ENCODE results near the gene TOP1. TPM values are rescaled to one million over a fixed set of nuclear protein-coding genes. Genes with fewer than 3 reads are reported as not detected.

TOP1 gene
- total and polyA plus RNA-seq, 2 donors from 2014 or later: 23.4 to 49.9 TPM

DNA sequence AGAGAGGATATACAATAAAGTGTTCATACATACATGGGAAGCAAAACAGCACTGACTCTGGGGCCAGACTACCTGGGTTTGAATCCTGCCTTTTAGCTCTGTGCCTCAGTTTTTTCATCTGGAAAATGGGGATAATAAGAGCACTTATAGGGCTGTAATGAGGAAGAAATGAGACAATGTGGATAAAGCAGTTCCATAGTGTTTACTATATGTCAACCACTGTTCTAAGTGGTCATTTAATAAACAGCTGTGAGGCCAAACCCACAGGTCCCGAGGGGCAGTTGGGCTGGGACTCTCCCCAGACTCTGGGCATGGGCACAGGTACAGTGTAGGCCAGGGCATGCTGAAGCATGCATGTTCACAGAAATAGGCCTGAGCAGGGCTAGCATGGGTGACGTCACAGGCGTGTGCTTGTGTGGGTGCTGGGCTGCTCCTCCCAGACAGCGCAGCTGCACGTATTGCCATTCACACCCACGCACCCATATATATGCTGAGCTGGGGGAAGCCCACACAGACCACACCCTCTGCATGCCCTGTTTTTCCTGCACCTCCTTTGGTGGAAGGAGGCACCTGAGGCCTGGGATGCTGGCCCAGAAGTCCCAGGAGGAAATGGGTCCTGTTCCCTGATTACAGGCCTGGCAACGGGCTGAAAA, 105.2 kb downstream of the TOP1 start:
- no peak for TF ChIP-seq CTCF (IDR thresholded peaks at IDR 0.05; ENCODE audit: borderline replicate concordance, extremely low read depth, insufficient read depth)
- no peak overlapping the region for H3K27ac ChIP-seq (ENCODE audit: low read depth in 2 of 2, low read length in 2 of 2)

GRCh38 chr20:41134362-41135186, 106.0 kb downstream of the TOP1 start:
- Histone ChIP-seq H3K27me3 (ENCODE audit: control insufficient read depth, insufficient read depth, low read length) (no peaks in the 10 kb centered on the region), H3K9me3 (ENCODE audit: control insufficient read depth in 2 of 3, insufficient read depth in 1 of 3, low read length in 3 of 3) (no peaks in the 10 kb centered on the region), H3K27ac (ENCODE audit: low read depth in 2 of 2, low read length in 2 of 2) (no peak overlapping the region), H3K36me3 (ENCODE audit: control insufficient read depth in 2 of 3, insufficient read depth in 3 of 3, low read length in 3 of 3) (no peaks in the 10 kb centered on the region), H3K4me3 (ENCODE audit: low read length in 3 of 3) (no peak overlapping the region), H3K4me1 (ENCODE audit: control insufficient read depth in 2 of 3, insufficient read depth in 2 of 3, low read depth in 1 of 3, low read length in 3 of 3) (peaks cover 0 to 14% (median 9%) of the 10 kb centered on the region in 3 donors), H3K9ac (ENCODE audit: low read length in 3 of 3) (no peak overlapping the region)
- no peak for TF ChIP-seq CTCF (IDR thresholded peaks at IDR 0.05; ENCODE audit: borderline replicate concordance, extremely low read depth, insufficient read depth)
- FAIRE-seq (no peak), DNase-seq (no peak)
- intact Hi-C loops (cut with DNase I): no loop called here

More for the DNA sequence above, 105.2 kb downstream of the TOP1 start:
- H3K9ac ChIP-seq (ENCODE audit: low read length in 3 of 3): no peak overlapping the region
- H3K4me3 ChIP-seq (ENCODE audit: low read length in 3 of 3): no peak overlapping the region
- intact Hi-C loops (cut with DNase I): no loop called here
- no peaks in the 10 kb centered on the region for H3K36me3 ChIP-seq (ENCODE audit: control insufficient read depth in 2 of 3, insufficient read depth in 3 of 3, low read length in 3 of 3)
- DNase-seq (no peak), FAIRE-seq (no peak)
- peaks cover 0 to 6% (median 2%) of the 10 kb centered on the region in 3 donors for H3K4me1 ChIP-seq (ENCODE audit: control insufficient read depth in 2 of 3, insufficient read depth in 2 of 3, low read depth in 1 of 3, low read length in 3 of 3)
- H3K27me3 ChIP-seq (ENCODE audit: control insufficient read depth, insufficient read depth, low read length): no peaks in the 10 kb centered on the region
- H3K9me3 ChIP-seq (ENCODE audit: control insufficient read depth in 2 of 3, insufficient read depth in 1 of 3, low read length in 3 of 3): no peaks in the 10 kb centered on the region

DNA sequence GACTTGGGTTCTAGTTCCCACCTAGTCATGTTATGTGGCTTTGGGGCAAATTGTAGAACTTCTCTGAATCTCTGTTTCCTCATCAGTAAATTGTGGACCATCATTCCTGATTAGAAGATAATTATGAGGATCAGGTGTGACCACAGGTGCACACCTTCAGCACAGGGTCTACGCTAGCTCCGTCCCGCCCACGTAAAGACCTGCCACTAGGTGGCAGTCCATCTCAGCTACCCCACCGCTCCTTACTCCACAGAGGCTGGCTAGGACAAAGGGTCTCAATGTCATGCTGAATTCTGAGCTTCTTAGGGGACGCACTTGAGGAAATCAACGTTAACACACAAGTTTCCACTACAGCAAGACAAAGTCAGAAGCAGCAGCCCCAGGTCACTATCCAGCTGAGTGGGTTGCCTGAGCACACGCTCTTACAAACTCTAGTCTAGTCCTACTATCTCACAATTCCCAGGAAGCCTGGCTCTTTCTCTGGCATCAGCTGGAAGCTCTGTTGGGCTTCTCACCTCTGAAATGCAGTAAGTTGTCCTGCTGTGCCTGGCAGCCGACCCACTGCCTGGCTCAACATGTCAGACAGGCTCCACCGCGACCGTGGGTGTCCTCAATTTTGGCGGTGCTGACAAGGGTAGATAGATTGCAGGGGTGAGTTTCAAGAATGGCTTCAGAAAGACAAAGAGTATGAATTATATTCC, 106.7 kb downstream of the TOP1 start:
- H3K4me3 ChIP-seq (ENCODE audit: low read length in 3 of 3): no peak overlapping the region
- H3K4me1 ChIP-seq (ENCODE audit: control insufficient read depth in 2 of 3, insufficient read depth in 2 of 3, low read depth in 1 of 3, low read length in 3 of 3): peaks cover 0 to 21% (median 17%) of the 10 kb centered on the region in 3 donors
- no peaks in the 10 kb centered on the region for H3K36me3 ChIP-seq (ENCODE audit: control insufficient read depth in 2 of 3, insufficient read depth in 3 of 3, low read length in 3 of 3)
- no peaks in the 10 kb centered on the region for H3K9me3 ChIP-seq (ENCODE audit: control insufficient read depth in 2 of 3, insufficient read depth in 1 of 3, low read length in 3 of 3)
- FAIRE-seq (no peak), DNase-seq (peak in 3 of 5 donors; percentile 35 to 64 (median 49))
- peak; percentile 76 for TF ChIP-seq CTCF (IDR thresholded peaks at IDR 0.05; ENCODE audit: borderline replicate concordance, extremely low read depth, insufficient read depth)
- intact Hi-C loops (cut with DNase I): no loop called here
- H3K9ac ChIP-seq (ENCODE audit: low read length in 3 of 3): no peak overlapping the region
- H3K27me3 ChIP-seq (ENCODE audit: control insufficient read depth, insufficient read depth, low read length): no peaks in the 10 kb centered on the region
- H3K27ac ChIP-seq (ENCODE audit: low read depth in 2 of 2, low read length in 2 of 2): no peak overlapping the region
